ENCODE results near the gene SUPT3H. TPM values are rescaled to one million over a fixed set of nuclear protein-coding genes. Genes with fewer than 3 reads are reported as not detected.

The SUPT3H gene
- total RNA-seq, result 1 to 10 TPM; 2.0 to 2.8 TPM
- long read RNA-seq, partial matches to known transcripts, result 1 of 1 reads
- long read RNA-seq, other reads (novel, unspliced or antisense), result 0 of 1 reads

DNA sequence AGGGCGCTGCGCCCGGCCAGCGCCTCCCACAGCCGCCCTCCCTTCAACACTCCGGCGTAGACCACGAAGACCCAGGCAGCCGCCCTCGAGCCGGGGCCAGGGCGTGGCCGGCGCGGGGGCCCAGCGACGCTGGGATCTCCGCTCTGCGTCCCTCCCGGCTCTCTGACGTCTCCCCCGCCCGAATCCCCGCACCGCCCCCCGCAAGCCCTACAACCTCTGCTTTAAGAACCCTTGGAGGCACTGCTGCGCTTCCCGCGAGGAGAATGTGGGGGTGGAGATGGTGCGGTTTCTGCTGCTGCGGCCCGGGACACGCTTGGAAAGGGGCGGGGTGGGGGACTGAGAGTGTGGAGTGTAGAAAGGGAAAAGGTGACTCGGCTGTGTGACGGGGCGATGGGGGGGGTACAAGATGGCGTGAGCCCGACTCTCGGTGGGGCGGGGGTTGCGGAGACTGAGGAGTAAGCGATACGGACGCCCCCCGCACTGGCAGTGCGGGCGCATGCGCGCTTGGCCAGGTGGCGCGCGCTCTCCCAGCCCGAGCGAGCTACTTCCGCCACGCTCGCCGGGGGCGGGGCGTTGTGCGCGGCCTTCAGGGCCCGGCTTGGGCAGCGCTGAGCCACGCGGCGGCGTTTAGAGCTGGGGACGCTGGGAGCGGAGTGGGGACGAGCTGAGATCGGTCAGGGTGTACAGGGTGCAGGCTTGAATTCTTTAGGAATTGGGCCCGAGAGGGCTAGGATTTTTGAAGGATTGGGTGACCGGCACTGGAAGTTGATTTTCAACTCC, at the start of gene SUPT3H:
SUPT3H (minus strand) TSS at position 381 of the 780 bp plus-strand sequence.
- intact Hi-C loops (cut with DNase I, micrococcal nuclease), result no loop called here
- ATAC-seq, result peak; percentile 97
- peak; percentile 88 to 93 for DNase-seq

DNA sequence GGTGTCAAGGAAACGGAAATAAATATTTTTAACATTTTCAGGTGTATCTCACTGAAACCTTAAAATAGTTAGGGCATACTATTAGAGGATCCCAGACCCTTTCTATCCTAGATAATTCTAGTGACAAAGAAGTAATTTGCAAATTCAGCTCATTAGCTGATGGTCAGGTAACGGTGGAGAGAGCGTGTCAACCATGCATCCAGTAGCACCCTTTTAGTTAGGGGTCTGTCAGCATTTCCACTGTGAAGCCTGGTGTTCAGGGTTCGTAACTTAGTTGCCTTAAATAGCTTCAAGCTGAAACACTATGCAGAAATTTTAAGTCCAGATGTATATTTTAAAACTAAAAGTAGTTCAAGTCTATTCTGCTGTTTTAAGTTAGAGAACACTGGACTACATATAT, 48.5 kb upstream of the SUPT3H start:
- intact Hi-C loops (cut with DNase I, micrococcal nuclease), result no loop called here
- ATAC-seq, result no peak
- no peak for DNase-seq

DNA sequence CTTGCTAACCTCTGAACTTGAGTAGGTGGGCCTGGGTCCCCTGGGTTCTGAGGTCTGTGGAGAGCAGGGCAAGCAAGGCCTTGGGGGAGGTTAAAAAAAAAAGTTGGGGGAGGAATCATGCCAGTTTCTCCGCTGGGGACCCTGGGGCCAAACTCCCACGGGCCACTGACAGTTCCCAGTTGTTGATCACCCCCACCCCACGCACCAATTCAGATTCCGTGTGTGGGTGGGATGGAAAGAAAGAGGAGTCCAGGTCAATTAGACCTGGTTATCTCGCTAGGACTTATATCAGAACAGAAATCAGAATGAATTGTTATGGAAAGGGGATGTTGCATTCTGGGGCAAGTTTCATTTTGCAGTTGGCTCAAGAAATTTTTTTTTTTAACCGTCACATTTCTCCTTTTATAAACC, 46.7 kb upstream of the SUPT3H start:
- intact Hi-C loops (cut with DNase I, micrococcal nuclease), result no loop called here
- no peak for DNase-seq
- ATAC-seq, result no peak

DNA sequence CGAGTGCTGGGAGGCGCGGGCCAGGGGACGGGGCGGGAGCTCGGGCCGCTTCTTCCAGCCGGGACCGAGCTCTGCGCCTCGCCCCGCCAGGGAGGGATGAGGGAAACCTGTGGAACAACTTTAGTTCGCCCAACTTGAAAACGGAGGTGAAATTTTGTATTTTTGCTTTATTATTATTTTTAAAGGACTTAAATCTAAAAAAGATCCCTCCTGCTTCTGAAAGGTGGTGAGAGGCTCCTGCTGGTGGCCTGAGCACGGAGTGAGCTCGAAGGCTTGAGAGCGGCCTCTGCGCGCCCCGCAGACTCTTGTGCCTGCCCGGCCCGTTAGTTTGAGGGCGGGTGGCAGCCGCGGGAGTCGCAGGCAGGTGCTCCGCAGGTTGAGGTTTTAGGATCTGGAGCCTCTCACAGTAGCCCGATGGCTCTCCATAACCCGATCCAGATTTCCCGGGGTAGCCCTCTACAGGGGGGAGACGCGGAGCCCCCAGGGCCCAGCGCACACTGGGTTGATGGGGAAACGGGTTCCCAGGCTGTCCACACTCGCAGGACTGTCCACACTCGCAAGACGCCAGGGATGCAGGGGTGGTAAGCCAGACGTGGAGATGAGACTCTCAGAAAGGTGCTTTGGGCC, 46.2 kb upstream of the SUPT3H start:
- DNase-seq, result peak in 1 of 2 donors; percentile 42
- intact Hi-C loops (cut with DNase I, micrococcal nuclease), result no loop called here
- no peak for ATAC-seq

DNA sequence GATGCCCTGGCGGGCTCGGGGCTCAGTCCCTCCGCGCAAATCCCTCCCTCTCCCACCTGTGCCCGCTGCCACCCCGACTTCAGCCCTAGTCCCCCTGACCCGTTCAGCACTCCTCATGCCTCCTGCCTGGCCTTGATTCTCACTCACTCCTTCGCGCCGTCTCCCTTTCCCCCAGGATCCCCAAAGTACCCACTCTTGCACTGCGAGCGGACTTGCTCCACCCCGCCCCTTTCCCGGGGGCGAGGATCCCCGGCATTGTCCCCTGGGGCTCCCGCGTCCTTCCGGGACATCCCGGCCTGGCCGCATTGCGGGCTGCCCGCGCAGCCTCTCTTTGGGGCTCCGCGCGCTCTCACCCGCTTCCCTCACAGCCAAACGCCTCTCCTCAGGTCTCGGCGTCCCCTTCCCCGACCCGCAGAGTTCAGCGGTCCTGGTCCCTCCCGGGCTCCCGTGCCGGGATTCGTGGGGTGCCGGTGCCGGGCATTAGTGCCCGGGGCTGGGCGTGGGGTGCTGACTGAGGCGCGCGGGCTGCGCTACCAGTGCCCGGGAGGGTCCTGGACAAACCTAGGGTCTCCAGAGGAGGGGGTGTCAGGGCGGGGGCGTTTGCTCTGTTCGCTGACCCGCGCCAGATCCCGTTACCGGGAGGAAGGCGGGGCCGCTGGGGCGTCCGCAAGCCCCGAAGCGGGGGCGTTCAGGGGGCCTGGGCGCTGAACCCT, 45.5 kb upstream of the SUPT3H start:
- peak; percentile 14 for ATAC-seq
- DNase-seq, result peak in 1 of 2 donors; percentile 48
- intact Hi-C loops (cut with DNase I, micrococcal nuclease), result no loop called here

DNA sequence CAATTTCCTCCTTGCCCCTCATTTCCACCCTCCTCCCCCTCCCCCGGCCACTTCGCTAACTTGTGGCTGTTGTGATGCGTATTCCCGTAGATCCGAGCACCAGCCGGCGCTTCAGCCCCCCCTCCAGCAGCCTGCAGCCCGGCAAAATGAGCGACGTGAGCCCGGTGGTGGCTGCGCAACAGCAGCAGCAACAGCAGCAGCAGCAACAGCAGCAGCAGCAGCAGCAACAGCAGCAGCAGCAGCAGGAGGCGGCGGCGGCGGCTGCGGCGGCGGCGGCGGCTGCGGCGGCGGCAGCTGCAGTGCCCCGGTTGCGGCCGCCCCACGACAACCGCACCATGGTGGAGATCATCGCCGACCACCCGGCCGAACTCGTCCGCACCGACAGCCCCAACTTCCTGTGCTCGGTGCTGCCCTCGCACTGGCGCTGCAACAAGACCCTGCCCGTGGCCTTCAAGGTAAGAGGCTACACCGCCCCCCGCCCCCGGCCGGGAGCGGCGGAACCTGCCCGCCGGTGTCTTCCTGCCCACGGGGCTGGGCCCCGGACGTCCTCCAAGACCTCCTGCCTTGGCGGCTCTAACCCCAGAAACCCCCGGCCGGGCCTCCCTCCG, 44.9 kb upstream of the SUPT3H start:
- intact Hi-C loops (cut with DNase I, micrococcal nuclease), result no loop called here
- peak in 1 of 2 donors; percentile 50 for DNase-seq
- ATAC-seq, result peak; percentile 11

DNA sequence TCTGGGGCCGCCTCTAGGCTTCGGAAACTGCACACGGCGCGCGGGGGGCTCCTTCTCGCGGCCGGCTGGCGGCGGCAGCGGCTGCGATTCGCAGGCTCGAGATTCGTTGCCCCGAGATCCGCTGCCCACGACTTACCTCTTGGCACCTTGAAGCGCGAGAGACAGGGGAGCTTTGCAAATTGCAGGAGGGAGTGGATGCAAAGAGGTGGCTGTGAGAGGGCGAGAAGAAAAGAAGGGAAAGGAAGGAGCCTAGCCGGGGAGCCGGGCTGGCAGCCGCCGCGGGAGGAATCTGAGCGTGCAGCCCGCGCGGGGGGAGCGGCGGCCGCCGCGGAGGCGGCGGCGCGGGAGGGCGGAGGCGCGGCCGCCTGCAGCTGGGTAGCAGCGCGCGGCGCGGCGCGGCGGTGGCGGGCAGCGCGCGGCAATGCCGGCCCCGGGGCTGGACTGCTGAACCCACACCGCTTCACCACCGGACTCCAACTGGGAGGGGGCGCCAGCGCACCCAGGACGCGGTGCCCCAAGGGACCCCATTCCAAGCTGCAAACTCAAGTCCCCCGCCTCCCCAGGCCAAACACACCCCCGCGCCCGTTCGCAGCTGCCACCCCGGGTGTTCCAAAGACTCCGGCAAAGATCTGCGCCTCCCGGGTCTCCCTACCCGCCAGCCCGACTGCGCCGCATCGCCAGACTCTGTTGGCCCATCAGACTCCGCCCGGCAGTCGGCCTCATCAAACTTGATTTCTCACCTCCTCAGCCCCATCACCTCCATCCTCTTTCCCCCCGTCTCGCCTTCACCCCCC, 44.2 kb upstream of the SUPT3H start:
- intact Hi-C loops (cut with DNase I, micrococcal nuclease), result no loop called here
- ATAC-seq (peak; percentile 76), DNase-seq (peak; percentile 53 to 65)

DNA sequence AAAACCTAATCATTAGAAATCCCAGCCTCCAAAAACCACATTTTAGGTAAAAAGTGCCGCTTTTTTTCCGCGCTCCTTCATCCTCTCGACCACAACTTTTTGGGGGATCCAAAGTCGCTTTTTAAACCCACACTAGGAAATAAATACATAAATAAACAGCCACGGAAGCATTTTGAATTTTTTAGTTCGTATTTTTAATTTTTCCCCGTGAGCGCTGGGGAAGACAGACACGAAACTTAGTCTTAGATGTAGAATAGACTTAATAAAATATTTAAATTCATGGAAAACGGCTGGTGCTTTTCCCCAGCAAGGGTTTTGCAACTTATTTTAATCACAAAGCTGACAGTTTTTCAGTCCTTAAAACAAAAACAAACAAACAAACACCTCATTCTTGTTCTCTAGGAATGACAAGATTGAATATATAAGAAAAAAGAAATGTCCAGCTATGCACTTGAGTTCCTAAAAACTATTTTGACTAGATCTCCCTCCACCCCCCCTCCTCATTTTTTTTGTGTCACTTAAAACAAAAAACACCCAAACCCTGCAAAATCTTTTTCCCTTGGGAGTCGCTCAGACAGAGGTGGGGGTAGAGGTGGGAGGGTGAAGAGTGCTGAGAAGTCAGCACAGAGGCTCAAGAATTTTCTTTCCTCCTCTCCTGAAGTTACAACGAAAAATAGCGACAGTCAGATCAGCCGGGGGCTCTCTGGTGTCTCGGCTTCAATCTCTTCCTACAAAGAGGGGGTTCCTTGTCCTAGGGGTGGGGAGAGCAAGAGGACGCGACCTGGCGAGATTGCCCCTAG, 43.4 kb upstream of the SUPT3H start:
- ATAC-seq, result no peak
- intact Hi-C loops (cut with DNase I, micrococcal nuclease), result no loop called here
- no peak for DNase-seq

DNA sequence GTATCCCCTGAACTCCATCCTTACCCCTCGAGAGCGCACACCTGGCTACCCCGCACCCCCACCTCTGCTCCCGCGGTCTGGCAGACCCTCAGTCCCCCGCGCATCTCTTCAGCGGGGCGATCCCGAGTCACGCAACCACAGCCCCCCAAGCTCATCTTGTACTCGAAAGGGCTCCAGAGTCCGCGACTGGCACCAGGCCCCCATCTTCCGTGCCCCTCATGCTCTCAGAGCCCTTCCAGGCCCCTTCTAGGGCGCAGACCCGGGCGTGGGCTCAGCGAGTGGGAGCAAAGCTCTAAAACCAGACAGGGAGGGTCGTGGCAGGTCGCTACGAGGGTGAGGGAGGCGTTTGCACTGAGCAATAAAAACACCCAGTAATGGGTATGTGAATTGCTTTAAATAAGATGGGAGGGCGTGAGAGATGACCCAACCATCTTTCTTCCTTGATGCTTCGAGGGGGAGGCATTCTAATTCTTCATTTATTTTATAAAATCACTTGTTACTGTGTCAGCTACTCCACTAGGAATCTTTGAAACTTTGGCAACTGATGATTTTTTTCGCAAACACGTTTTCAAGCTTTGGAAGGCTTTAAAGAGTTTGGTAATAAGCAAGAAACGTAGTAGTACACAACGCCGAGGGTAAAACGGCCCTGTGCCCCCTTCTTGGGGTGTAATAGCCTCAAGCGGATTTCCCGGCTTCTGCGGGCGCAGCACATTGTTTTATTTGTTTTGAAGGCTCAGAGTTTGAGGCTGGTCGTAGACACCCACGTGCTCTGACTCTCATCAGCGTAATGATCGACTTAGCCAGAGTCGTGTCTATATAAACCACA, 42.6 kb upstream of the SUPT3H start:
- intact Hi-C loops (cut with DNase I, micrococcal nuclease), result no loop called here
- peak; percentile 34 for DNase-seq
- ATAC-seq, result no peak

DNA sequence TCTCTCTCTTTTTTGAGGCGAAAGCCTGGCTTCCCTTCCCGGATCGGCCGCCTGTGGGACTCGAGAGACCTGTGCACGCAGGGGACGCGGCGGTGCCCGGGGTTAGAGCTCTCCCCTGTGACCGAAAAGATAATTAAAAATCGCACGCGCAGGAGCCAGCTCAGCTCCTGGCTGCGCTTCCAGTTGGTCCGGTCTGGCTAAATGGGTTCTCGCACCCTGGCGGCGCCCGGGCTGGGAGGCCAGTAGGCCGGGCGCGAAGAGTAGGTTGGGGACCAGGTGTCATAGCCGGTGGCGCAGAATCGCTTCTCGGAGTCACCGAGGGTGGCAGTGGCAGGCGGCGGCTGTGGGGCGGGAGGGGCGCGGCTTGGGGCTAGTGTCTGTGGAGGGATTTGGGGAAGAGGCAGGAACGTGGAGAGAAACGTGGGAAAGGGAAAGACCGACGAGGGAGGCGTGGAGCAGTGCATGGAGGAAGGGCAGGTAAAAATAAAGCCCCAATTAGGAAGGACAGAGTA, 41.9 kb upstream of the SUPT3H start:
- intact Hi-C loops (cut with DNase I, micrococcal nuclease), result loop anchor here in 1 of 2 donors (10.0 kb wide), 2 partner anchors 295 to 765 kb away; no protein-coding TSS in a partner anchor
- ATAC-seq, result peak; percentile 60
- DNase-seq, result peak; percentile 66 to 70

DNA sequence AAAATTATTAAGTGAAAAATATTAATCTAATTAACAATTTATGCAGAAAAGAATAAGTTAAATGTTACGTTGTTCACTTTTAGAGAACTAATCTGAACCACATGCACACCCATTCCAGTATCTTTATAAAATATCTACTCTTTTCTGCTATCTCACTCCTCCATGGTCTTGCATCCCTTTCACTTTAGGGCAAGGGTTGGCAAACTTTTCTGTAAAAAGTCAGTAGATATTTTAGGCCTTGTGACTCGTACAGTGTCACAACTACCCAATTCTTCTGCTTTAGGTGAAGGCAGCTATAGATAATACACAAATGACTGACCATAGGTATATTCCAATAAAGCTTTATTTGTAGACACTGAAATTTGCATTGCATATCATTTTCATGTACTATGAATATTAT, 39.7 kb upstream of the SUPT3H start:
- ATAC-seq, result no peak
- DNase-seq, result no peak
- intact Hi-C loops (cut with DNase I, micrococcal nuclease), result loop anchor here in 1 of 2 donors (10.0 kb wide), 2 partner anchors 297 to 763 kb away; no protein-coding TSS in a partner anchor

DNA sequence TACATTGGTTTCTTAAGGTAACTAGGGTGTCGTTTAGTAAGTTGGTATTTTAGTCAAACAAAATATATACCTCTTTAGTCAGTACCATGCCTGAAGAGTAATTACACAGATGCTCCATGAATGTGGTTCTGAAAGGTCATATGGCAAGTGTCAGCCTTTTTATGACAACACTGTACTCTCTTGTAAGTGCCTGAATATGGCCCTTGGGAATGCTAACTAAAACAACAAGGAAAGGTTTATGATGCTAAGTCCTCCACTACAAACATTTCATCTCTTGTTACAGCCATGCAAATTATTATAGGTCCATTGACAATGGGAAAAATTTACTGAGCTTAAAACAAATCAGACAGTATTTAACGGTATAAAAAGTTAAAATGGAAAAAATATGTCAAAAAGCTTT, 39.0 kb upstream of the SUPT3H start:
- intact Hi-C loops (cut with DNase I, micrococcal nuclease), result loop anchor here in 1 of 2 donors (10.0 kb wide), 2 partner anchors 298 to 762 kb away; no protein-coding TSS in a partner anchor
- no peak for ATAC-seq
- DNase-seq, result no peak

DNA sequence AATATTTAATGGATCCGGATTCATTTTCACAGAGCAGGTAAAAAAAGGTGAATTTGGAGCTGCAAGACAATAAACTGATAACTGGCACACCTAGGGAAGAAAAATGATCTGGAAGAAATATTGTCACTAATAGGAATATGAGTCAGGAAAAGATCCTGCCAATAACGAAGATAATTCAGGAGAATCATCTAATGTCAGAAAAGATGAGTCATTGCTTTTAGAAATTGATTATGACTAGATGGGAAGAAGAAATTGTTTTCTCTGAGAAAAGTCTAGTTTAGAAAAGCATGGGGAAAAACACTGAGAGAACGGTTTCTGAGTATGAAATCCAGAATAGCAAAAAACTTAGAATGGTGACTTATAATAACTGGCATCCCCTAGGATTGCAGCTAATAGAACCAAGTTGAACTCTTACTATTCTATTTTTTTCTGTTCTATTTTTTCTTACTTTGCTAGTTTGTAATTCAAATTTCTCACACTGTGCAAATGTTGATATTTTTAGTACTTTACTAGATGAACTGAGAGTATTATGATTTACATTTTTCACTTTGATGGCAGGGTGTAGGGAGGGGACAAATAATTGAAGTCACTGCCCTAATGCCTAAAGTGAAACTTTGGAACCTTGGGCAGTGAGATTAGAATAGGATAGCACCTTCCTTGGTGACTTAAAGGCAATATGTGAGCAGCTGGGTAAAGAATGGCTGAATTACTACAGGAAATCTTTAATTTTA, 38.2 kb upstream of the SUPT3H start:
- DNase-seq (no peak), ATAC-seq (no peak)
- intact Hi-C loops (cut with DNase I, micrococcal nuclease), result loop anchor here in 1 of 2 donors (10.0 kb wide), 2 partner anchors 299 to 761 kb away; no protein-coding TSS in a partner anchor

DNA sequence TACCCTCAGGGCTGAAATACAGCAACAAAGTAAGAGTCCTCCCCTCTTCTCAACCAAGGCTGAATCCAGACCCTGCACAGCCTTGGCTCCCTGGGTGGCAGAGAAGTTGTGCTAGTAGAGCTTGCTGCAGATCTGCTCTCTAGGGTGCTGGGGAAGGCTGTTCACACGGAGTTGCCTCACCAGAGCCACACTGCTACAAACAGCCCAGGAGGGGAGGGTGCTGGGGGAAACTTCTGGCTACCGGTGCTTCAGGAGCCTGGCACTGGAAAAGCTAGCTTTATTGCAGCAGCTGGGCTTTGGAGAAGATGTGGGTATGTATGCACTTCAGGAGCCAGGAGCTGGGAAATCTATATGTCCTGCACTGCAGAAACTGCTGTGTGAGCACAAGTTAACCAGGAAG, 37.6 kb upstream of the SUPT3H start:
- intact Hi-C loops (cut with DNase I, micrococcal nuclease), result loop anchor here in 1 of 2 donors (10.0 kb wide), 2 partner anchors 299 to 761 kb away; no protein-coding TSS in a partner anchor

DNA sequence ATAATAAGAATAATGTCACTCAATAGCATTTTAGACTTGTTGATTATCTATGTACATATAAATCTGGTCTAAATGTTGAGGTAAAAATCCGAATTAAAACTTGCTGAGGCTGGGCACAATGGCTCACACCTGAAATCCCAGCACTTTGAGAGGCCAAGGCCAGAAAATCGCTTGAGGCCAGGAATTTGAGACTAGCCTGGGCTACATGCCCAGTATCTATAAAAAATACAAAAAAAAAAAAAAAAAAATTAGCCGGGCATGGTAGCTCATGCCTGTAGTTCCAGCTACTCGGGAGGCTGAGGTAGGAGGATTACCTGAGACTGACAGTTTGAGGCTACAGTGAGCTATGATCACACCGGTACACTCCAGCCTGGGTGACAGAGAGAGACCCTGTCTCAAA, 34.2 kb upstream of the SUPT3H start:
- DNase-seq (no peak), ATAC-seq (no peak)
- intact Hi-C loops (cut with DNase I, micrococcal nuclease), result loop anchor here in 1 of 2 donors (10.0 kb wide), 2 partner anchors 303 to 757 kb away; no protein-coding TSS in a partner anchor

More for the DNA sequence above, 37.6 kb upstream of the SUPT3H start:
- DNase-seq (peak in 1 of 2 donors; percentile 7), ATAC-seq (no peak)
